Hippocampal formation (tissue), 2 donors: ENCODE data around the gene SEPTIN3.

Source experiments
- DNase-seq, 2 donors: peaks; one replicate each; lab custom pipeline; 2025; lab: John Stamatoyannopoulos, UW

The SEPTIN3 gene

GRCh38 chr22:41969110-41969646 is at the start of gene SEPTIN3:
TSS of gene SEPTIN3 (plus strand) at chr22:41969443. CDS start at chr22:41971493, 2,050 bp downstream.
- no peak for DNase-seq

- peak in 1 of 2 donors; percentile 28 for DNase-seq
Measured at GRCh38 chr22:41920271-41920976, 48.8 kb upstream of the SEPTIN3 start.

- DNase-seq, result no peak
Measured at GRCh38 chr22:41922328-41922727, 46.9 kb upstream of the SEPTIN3 start.

GRCh38 chr22:41922940-41923594 is 46.2 kb upstream of the SEPTIN3 start:
- DNase-seq, result no peak

GRCh38 chr22:41923595-41924276 is 45.5 kb upstream of the SEPTIN3 start:
- DNase-seq, result no peak

GRCh38 chr22:41925783-41926460 is 43.3 kb upstream of the SEPTIN3 start:
- DNase-seq, result peak in 1 of 2 donors; percentile 30

GRCh38 chr22:41927813-41928212 is 41.4 kb upstream of the SEPTIN3 start:
- no peak for DNase-seq

GRCh38 chr22:41928593-41929417 is 40.4 kb upstream of the SEPTIN3 start:
- no peak for DNase-seq

- DNase-seq, result no peak
Measured at GRCh38 chr22:41929418-41929810, 39.8 kb upstream of the SEPTIN3 start.

- DNase-seq, result no peak
Measured at GRCh38 chr22:41931701-41932269, 37.5 kb upstream of the SEPTIN3 start.

- DNase-seq, result no peak
Measured at GRCh38 chr22:41932353-41932752, 36.9 kb upstream of the SEPTIN3 start.

- no peak for DNase-seq
Measured at GRCh38 chr22:41933411-41934177, 35.6 kb upstream of the SEPTIN3 start.

GRCh38 chr22:41934284-41935014 is 34.8 kb upstream of the SEPTIN3 start:
- DNase-seq, result no peak

- no peak for DNase-seq
Measured at GRCh38 chr22:41935015-41935351, 34.3 kb upstream of the SEPTIN3 start.

- no peak for DNase-seq
Measured at GRCh38 chr22:41935509-41935908, 33.7 kb upstream of the SEPTIN3 start.

- DNase-seq, result no peak
Measured at GRCh38 chr22:41936894-41937169, 32.4 kb upstream of the SEPTIN3 start.

GRCh38 chr22:41939981-41940831 is 29.0 kb upstream of the SEPTIN3 start:
- peak in 1 of 2 donors; percentile 31 for DNase-seq

GRCh38 chr22:41940832-41941765 is 28.1 kb upstream of the SEPTIN3 start:
- peak; percentile 82 to 83 for DNase-seq
